ENCODE data around the gene LUC7L2.

DNA sequence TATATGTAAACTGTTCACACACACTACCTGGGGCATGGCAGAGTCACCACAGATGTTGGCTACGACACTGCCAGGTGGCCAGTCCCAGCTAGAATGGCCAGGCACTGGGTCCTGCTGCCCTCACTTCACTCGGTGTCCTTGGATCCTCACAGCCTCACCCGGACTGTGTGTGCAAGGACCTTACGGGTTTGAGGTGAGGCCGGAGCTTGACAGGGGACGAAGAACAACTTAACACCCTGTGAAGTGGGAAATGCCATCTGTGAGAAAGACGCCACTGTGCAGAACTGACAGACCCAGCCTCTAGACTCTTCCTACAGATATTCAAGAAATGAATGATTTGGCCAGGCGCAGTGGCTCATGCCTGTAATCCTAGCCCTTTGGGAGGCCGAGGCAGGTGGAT lies 77.1 kb downstream of the LUC7L2 start:
- TF ChIP-seq POLR2A (IDR thresholded peaks at IDR 0.05) (no peak), POLR2AphosphoS5 (IDR thresholded peaks at IDR 0.05) (no peak)
- TF ChIP-seq, protein P1, sequence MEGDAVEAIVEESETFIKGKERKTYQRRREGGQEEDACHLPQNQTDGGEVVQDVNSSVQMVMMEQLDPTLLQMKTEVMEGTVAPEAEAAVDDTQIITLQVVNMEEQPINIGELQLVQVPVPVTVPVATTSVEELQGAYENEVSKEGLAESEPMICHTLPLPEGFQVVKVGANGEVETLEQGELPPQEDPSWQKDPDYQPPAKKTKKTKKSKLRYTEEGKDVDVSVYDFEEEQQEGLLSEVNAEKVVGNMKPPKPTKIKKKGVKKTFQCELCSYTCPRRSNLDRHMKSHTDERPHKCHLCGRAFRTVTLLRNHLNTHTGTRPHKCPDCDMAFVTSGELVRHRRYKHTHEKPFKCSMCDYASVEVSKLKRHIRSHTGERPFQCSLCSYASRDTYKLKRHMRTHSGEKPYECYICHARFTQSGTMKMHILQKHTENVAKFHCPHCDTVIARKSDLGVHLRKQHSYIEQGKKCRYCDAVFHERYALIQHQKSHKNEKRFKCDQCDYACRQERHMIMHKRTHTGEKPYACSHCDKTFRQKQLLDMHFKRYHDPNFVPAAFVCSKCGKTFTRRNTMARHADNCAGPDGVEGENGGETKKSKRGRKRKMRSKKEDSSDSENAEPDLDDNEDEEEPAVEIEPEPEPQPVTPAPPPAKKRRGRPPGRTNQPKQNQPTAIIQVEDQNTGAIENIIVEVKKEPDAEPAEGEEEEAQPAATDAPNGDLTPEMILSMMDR (IDR thresholded peaks at IDR 0.05): no peak
